ENCODE measurements around the gene SENP1. TPM values are rescaled to one million over a fixed set of nuclear protein-coding genes. Genes with fewer than 3 reads are reported as not detected.
A peak's percentile ranks its signal among the peaks of the same experiment; 100 is the strongest.

Gene SENP1
- total RNA-seq, 6 experiments from 2014 or later, result 3.6 to 6.5 (median 5.1) TPM

DNA sequence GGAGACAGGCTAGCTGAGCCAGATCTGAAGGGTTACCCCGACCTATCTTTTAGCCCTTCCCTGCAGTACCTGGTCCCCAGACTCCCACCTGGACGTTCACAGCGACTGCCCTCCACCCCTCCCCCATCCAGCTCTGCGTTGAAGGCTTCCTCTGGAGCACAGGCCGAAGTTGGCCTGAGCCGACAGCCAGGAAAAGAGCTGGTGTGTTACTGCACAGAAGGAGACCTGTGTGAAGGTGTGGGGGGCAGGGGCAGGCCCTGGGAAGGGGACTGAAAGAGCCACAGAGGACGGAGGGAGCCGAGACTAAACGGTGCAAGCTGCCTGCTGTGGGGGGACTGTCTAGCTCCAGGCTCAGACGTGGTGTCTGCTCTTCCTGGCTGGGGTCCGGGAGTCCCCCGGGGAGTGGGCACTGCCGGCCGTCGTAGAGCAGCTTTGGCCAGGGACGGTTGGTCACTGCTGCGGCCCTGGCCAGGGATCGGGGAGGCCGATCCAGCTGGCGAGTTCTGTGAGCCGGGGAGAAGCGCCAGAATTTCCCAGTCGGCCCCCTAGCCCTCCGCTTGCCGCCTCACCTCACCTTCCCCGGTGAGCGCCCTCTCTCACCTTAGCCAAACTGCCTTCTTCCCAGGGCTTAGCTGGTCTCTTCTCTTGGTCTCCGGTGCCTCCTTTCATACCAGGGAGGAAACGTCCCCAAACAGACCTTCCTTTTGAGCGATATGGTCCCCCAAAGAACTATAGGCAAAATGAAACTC is 100.7 kb downstream of the SENP1 start:
- DNase-seq (no peak), ATAC-seq (no peak)
- no peak for TF ChIP-seq POLR2A (IDR thresholded peaks at IDR 0.05)
- TF ChIP-seq, protein P1, sequence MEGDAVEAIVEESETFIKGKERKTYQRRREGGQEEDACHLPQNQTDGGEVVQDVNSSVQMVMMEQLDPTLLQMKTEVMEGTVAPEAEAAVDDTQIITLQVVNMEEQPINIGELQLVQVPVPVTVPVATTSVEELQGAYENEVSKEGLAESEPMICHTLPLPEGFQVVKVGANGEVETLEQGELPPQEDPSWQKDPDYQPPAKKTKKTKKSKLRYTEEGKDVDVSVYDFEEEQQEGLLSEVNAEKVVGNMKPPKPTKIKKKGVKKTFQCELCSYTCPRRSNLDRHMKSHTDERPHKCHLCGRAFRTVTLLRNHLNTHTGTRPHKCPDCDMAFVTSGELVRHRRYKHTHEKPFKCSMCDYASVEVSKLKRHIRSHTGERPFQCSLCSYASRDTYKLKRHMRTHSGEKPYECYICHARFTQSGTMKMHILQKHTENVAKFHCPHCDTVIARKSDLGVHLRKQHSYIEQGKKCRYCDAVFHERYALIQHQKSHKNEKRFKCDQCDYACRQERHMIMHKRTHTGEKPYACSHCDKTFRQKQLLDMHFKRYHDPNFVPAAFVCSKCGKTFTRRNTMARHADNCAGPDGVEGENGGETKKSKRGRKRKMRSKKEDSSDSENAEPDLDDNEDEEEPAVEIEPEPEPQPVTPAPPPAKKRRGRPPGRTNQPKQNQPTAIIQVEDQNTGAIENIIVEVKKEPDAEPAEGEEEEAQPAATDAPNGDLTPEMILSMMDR (IDR thresholded peaks at IDR 0.05), result no peak
- no peak overlapping the region for H3K4me3 ChIP-seq
- H3K4me1 ChIP-seq, result peaks cover 0 to 37% (median 0%) of the 10 kb centered on the region in 4 donors
- no peak overlapping the region for H3K27ac ChIP-seq
- H3K27me3 ChIP-seq, result peaks cover 0 to 43% of the 10 kb centered on the region in 2 donors
- intact Hi-C loops (cut with DNase I), result no loop called here
- no peaks in the 10 kb centered on the region for H3K36me3 ChIP-seq
- 31% methylated on average over 3 of the region's 30 CpGs for WGBS (ENCODE audit: insufficient coverage, low coverage, low lambda C conversion rate, missing lambda C conversion rate)
- H3K9me3 ChIP-seq, result no peaks in the 10 kb centered on the region

- intact Hi-C loops (cut with DNase I), result no loop called here
- peaks cover 0 to 43% of the 10 kb centered on the region in 2 donors for H3K27me3 ChIP-seq
- H3K4me3 ChIP-seq, result no peak within 1 kb of the TSS
- H3K36me3 ChIP-seq, result no peaks in the 10 kb centered on the region
- TF ChIP-seq POLR2A (IDR thresholded peaks at IDR 0.05), result no peak
- TF ChIP-seq, protein P1 (IDR thresholded peaks at IDR 0.05), result no peak
- DNase-seq, result peak in 1 of 3 donors; percentile 42
- no peaks in the 10 kb centered on the region for H3K9me3 ChIP-seq
- 6% methylated on average over 26 of the region's 83 CpGs for WGBS (ENCODE audit: insufficient coverage, low coverage, low lambda C conversion rate, missing lambda C conversion rate)
- peak; percentile 32 to 51 (median 38) for ATAC-seq
- no peak within 1 kb of the TSS for H3K27ac ChIP-seq
- peaks cover 0 to 37% (median 0%) of the 10 kb centered on the region in 4 donors for H3K4me1 ChIP-seq
These were observed 101.6 kb downstream of the SENP1 start, which contains the start of gene COL2A1 for GRCh38 chr12:48004053-48004941. Gene COL2A1 (minus strand): TSS chr12:48004476. CDS start chr12:48004321, 155 bp downstream.

DNA sequence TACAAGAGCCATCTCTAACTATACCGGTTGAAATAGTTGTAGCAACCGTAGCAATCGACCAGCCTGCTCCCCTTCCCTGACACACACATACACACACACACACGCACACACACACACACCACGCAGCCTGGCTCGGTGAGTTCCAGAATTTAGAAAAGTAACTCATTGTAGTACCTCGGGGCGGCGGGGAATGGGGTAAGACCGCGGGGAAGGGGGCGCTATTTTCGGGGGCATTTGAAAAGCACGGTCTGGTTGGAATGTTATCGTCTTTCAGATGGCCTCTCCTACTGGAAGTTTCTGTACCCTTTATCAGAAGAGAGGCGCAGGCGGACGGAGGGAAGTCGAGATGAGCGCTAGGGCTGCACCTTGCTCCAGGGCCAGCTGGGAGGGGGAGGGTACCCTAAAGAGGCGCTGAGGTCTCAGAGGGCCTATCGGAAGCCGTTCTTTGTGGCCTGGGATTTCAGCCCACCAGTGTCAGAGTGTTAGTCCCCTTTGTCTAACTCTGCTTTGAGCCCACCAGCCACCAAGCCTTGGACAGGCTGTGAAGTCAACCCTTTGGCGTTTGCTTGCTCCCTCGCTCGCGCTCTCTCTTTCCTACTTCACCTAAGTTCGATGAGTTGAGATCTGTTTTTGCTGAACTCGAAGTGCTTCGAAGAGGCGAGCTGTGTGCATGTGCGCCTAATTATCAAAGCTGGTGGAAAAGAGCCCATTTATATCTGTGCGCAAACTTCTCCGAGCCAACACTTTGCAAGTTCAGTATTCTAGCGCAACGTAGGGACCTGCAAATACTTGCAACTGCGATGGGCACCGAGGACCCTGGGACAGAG is 102.4 kb downstream of the SENP1 start:
- no peak for ATAC-seq
- Histone ChIP-seq H3K27me3 (peaks cover 0 to 43% of the 10 kb centered on the region in 2 donors), H3K4me3 (no peak overlapping the region), H3K27ac (no peak overlapping the region), H3K4me1 (peaks cover 0 to 37% (median 0%) of the 10 kb centered on the region in 4 donors), H3K9me3 (no peaks in the 10 kb centered on the region), H3K36me3 (no peaks in the 10 kb centered on the region)
- TF ChIP-seq, protein P1 (IDR thresholded peaks at IDR 0.05), result no peak
- TF ChIP-seq POLR2A (IDR thresholded peaks at IDR 0.05), result no peak
- WGBS (ENCODE audit: insufficient coverage, low coverage, low lambda C conversion rate, missing lambda C conversion rate), result 5% methylated on average over 28 of the region's 38 CpGs
- DNase-seq, result no peak
- intact Hi-C loops (cut with DNase I), result no loop called here

- Histone ChIP-seq H3K36me3 (no peaks in the 10 kb centered on the region), H3K27me3 (peaks cover 0 to 43% of the 10 kb centered on the region in 2 donors), H3K4me3 (no peak overlapping the region), H3K9me3 (no peaks in the 10 kb centered on the region), H3K4me1 (peaks cover 0 to 37% (median 0%) of the 10 kb centered on the region in 4 donors), H3K27ac (no peak overlapping the region)
- WGBS (ENCODE audit: insufficient coverage, low coverage, low lambda C conversion rate, missing lambda C conversion rate), result 2% methylated on average over 15 of the region's 26 CpGs
- intact Hi-C loops (cut with DNase I), result no loop called here
- ATAC-seq (peak; percentile 65 to 73 (median 70)), DNase-seq (peak in 2 of 3 donors; percentile 46 to 51)
- no peak for TF ChIP-seq POLR2A (IDR thresholded peaks at IDR 0.05)
- TF ChIP-seq, protein P1 (IDR thresholded peaks at IDR 0.05), result no peak
These were observed 103.1 kb downstream of the SENP1 start for GRCh38 chr12:48002773-48003218.
